ENCODE data around the gene DHX8. TPM values are rescaled to one million over a fixed set of nuclear protein-coding genes. Genes with fewer than 3 reads are reported as not detected.

DHX8 gene
- polyA plus RNA-seq, 3 donors = 21.8 to 35.6 (median 26.5) TPM

GRCh38 chr17:43526886-43527648, 43.3 kb downstream of the DHX8 start:
- DNase-seq = no peak
- Mint-ChIP-seq H3K4me3 (no peak overlapping the region), H3K27me3 (ENCODE audit: low read depth in 3 of 3) (peaks cover 0 to 8% (median 1%) of the 10 kb centered on the region in 3 donors), H3K9me3 (no peaks in the 10 kb centered on the region), H3K36me3 (peaks cover 56 to 69% of the 10 kb centered on the region in 2 donors), H3K27ac (peak overlapping the region in 2 of 7 donors; percentile 13 to 15), H3K4me1 (peaks cover 9% of the 10 kb centered on the region)
- Histone ChIP-seq H3K27ac (ENCODE audit: low read depth in 1 of 2, low read length in 2 of 2) (no peak overlapping the region), H3K4me3 (replicated peaks in 1 of 3; ENCODE audit: low read depth in 2 of 3, low read length in 3 of 3) (no peak overlapping the region), H3K4me2 (replicated peaks; ENCODE audit: extremely low read depth, low read length, poor library complexity, severe bottlenecking) (no peak overlapping the region), H3K79me2 (ENCODE audit: insufficient read depth, low read length) (no peaks in the 10 kb centered on the region), H3K4me1 (ENCODE audit: control insufficient read depth in 1 of 2, insufficient read depth in 2 of 2, low read length in 2 of 2) (peaks cover 6 to 7% of the 10 kb centered on the region in 2 donors), H3K9me3 (replicated peaks in 1 of 2; ENCODE audit: control insufficient read depth in 1 of 2, insufficient read depth in 1 of 2, low read length in 2 of 2) (no peaks in the 10 kb centered on the region), H4K20me1 (ENCODE audit: insufficient read depth, low read length) (peaks cover 63% of the 10 kb centered on the region), H3K27me3 (ENCODE audit: control insufficient read depth in 2 of 2, insufficient read depth in 2 of 2, low read length in 2 of 2) (no peaks in the 10 kb centered on the region), H2AFZ (ENCODE audit: insufficient read depth, low read depth, low read length, poor library complexity, severe bottlenecking) (no peak overlapping the region), H3K36me3 (replicated peaks in 1 of 2; ENCODE audit: control insufficient read depth in 1 of 2, insufficient read depth in 2 of 2, low read length in 2 of 2) (peaks cover 53 to 71% of the 10 kb centered on the region in 2 donors), H3K9ac (ENCODE audit: insufficient read depth, low read length, poor library complexity, severe bottlenecking) (no peak overlapping the region)
- intact Hi-C loops (cut with micrococcal nuclease) = no loop called here
- WGBS (ENCODE audit: insufficient coverage) = 92% methylated on average over 5 of the region's 7 CpGs
- TF ChIP-seq CTCF (IDR thresholded peaks at IDR 0.05) = no peak

DNA sequence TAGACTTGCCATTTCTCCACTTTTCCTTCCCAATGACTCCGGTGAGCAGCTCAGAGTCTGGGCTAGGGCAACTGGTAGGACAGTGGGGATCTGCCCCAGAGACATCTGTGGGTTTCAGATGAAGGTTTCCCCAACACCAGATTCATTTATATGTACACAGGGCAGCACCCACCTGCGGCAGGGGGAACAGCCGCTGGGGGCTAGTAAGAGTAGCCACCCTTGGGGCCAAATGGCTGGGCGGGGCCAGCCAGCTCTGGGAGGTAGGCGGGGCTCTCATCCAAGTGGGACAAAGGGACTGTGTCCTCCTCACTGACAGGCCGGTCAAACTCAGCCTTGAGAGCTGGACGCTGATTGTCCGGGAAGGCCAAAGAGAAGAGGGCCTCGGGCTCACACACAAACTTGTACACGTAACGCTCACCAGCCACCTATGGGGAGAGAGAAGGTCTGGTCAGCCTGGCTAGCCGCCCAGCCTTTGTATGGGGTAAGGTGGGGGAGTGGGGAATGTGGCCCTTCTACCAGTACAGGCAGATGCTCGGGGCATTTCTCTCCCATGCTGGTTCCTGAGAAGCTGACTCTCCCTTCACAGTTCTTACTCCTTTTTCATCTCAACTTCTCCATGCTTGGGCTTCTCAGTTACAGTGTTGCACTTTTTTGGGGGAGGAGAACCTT, 44.7 kb downstream of the DHX8 start:
- peaks cover 45 to 55% of the 10 kb centered on the region in 2 donors for H3K36me3 Mint-ChIP-seq
- no peak for TF ChIP-seq CTCF (IDR thresholded peaks at IDR 0.05)
- Histone ChIP-seq H3K27ac (ENCODE audit: low read depth in 1 of 2, low read length in 2 of 2) (no peak overlapping the region), H3K4me1 (ENCODE audit: control insufficient read depth in 1 of 2, insufficient read depth in 2 of 2, low read length in 2 of 2) (peaks cover 6 to 7% of the 10 kb centered on the region in 2 donors), H3K27me3 (ENCODE audit: control insufficient read depth in 2 of 2, insufficient read depth in 2 of 2, low read length in 2 of 2) (no peaks in the 10 kb centered on the region), H3K4me3 (replicated peaks in 1 of 3; ENCODE audit: low read depth in 2 of 3, low read length in 3 of 3) (no peak overlapping the region), H3K36me3 (replicated peaks in 1 of 2; ENCODE audit: control insufficient read depth in 1 of 2, insufficient read depth in 2 of 2, low read length in 2 of 2) (peaks cover 45 to 58% of the 10 kb centered on the region in 2 donors), H3K79me2 (ENCODE audit: insufficient read depth, low read length) (no peaks in the 10 kb centered on the region), H3K9ac (ENCODE audit: insufficient read depth, low read length, poor library complexity, severe bottlenecking) (no peak overlapping the region), H4K20me1 (ENCODE audit: insufficient read depth, low read length) (peaks cover 62% of the 10 kb centered on the region), H3K4me2 (replicated peaks; ENCODE audit: extremely low read depth, low read length, poor library complexity, severe bottlenecking) (no peak overlapping the region), H3K9me3 (replicated peaks in 1 of 2; ENCODE audit: control insufficient read depth in 1 of 2, insufficient read depth in 1 of 2, low read length in 2 of 2) (no peaks in the 10 kb centered on the region), H2AFZ (ENCODE audit: insufficient read depth, low read depth, low read length, poor library complexity, severe bottlenecking) (no peak overlapping the region)
- no peaks in the 10 kb centered on the region for H3K9me3 Mint-ChIP-seq
- no peak overlapping the region for H3K4me3 Mint-ChIP-seq
- peaks cover 0 to 8% (median 1%) of the 10 kb centered on the region in 3 donors for H3K27me3 Mint-ChIP-seq (ENCODE audit: low read depth in 3 of 3)
- peaks cover 9% of the 10 kb centered on the region for H3K4me1 Mint-ChIP-seq
- intact Hi-C loops (cut with micrococcal nuclease) = no loop called here
- peak overlapping the region in 2 of 7 donors; percentile 11 to 43 for H3K27ac Mint-ChIP-seq
- DNase-seq = no peak
- WGBS (ENCODE audit: insufficient coverage) = 98% methylated on average over 7 of the region's 13 CpGs
